ENCODE measurements around the gene NR4A3.

The NR4A3 gene

DNA sequence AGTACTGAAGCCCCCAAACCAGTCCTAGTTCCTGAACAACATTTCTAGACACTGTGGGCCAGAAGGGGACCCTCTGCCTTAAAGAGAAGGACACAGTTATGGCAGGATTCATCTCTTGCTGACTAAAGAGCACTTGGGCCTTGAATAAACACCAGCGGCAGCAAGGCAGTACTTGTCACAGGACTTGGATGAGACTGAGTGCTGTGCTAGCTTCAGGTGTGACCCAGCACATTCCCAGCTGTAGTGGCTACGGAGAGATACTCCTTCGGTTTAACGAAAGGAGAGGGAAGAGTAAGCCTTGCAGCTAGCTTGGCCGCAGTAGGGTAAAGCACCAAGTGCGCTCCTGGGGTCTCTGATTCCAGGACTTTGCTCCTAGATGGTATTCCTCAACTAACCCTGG is 73.8 kb downstream of the NR4A3 start:
- Histone ChIP-seq H3K4me3 (ENCODE audit: low read depth in 1 of 5, low read length in 5 of 5) (no peak overlapping the region), H3K27me3 (ENCODE audit: control insufficient read depth in 5 of 5, insufficient read depth in 4 of 5, low read length in 5 of 5) (peaks cover 0 to 4% (median 0%) of the 10 kb centered on the region in 5 donors), H3K4me1 (ENCODE audit: control insufficient read depth in 5 of 5, insufficient read depth in 5 of 5, low read length in 5 of 5) (no peaks in the 10 kb centered on the region), H3K9ac (ENCODE audit: low read length in 5 of 5) (no peak overlapping the region), H3K36me3 (ENCODE audit: control insufficient read depth in 5 of 5, insufficient read depth in 5 of 5, low read length in 5 of 5) (no peaks in the 10 kb centered on the region), H3K9me3 (ENCODE audit: control insufficient read depth in 5 of 5, low read length in 5 of 5) (no peaks in the 10 kb centered on the region), H3K27ac (ENCODE audit: low read depth, low read length) (no peak overlapping the region)

GRCh38 chr9:99896119-99896518 is 74.4 kb downstream of the NR4A3 start:
- Histone ChIP-seq H3K4me1 (ENCODE audit: control insufficient read depth in 5 of 5, insufficient read depth in 5 of 5, low read length in 5 of 5) (no peaks in the 10 kb centered on the region), H3K4me3 (ENCODE audit: low read depth in 1 of 5, low read length in 5 of 5) (no peak overlapping the region), H3K9me3 (ENCODE audit: control insufficient read depth in 5 of 5, low read length in 5 of 5) (no peaks in the 10 kb centered on the region), H3K36me3 (ENCODE audit: control insufficient read depth in 5 of 5, insufficient read depth in 5 of 5, low read length in 5 of 5) (no peaks in the 10 kb centered on the region), H3K27me3 (ENCODE audit: control insufficient read depth in 5 of 5, insufficient read depth in 4 of 5, low read length in 5 of 5) (peaks cover 0 to 4% (median 0%) of the 10 kb centered on the region in 5 donors), H3K9ac (ENCODE audit: low read length in 5 of 5) (no peak overlapping the region), H3K27ac (ENCODE audit: low read depth, low read length) (no peak overlapping the region)

DNA sequence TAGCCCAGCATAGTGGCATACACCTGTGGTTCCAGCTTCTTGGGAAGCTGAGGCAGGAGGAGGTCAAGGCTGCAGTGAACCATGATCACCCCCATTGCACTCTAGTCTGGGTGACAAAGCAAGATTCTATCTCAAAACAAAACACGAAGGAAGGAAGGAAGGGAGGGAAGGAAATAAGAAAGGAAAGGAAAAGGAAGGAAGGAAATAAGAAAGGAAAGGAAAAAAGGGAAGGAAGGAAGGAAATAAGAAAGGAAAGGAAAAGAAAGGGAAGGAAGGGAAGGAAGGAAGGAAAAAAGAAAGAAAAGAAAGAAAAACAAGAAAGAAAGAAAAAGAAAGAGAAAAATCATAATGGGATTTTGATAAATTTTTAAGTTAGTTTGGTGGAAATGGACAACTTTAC is 81.7 kb downstream of the NR4A3 start:
- Histone ChIP-seq H3K4me1 (ENCODE audit: control insufficient read depth in 5 of 5, insufficient read depth in 5 of 5, low read length in 5 of 5) (peaks cover 0 to 23% (median 16%) of the 10 kb centered on the region in 5 donors), H3K27ac (ENCODE audit: low read depth, low read length) (no peak overlapping the region), H3K9me3 (ENCODE audit: control insufficient read depth in 5 of 5, low read length in 5 of 5) (no peaks in the 10 kb centered on the region), H3K36me3 (ENCODE audit: control insufficient read depth in 5 of 5, insufficient read depth in 5 of 5, low read length in 5 of 5) (no peaks in the 10 kb centered on the region), H3K9ac (ENCODE audit: low read length in 5 of 5) (no peak overlapping the region), H3K27me3 (ENCODE audit: control insufficient read depth in 5 of 5, insufficient read depth in 4 of 5, low read length in 5 of 5) (no peaks in the 10 kb centered on the region), H3K4me3 (ENCODE audit: low read depth in 1 of 5, low read length in 5 of 5) (no peak overlapping the region)

- H3K27ac ChIP-seq (ENCODE audit: low read depth, low read length) = no peak overlapping the region
- peaks cover 0 to 26% (median 16%) of the 10 kb centered on the region in 5 donors for H3K4me1 ChIP-seq (ENCODE audit: control insufficient read depth in 5 of 5, insufficient read depth in 5 of 5, low read length in 5 of 5)
- H3K27me3 ChIP-seq (ENCODE audit: control insufficient read depth in 5 of 5, insufficient read depth in 4 of 5, low read length in 5 of 5) = no peaks in the 10 kb centered on the region
- peak overlapping the region; percentile 84 to 96 (median 91) for H3K4me3 ChIP-seq (ENCODE audit: low read depth in 1 of 5, low read length in 5 of 5)
- H3K9ac ChIP-seq (ENCODE audit: low read length in 5 of 5) = peak overlapping the region in 2 of 5 donors; percentile 71 to 73
- no peaks in the 10 kb centered on the region for H3K9me3 ChIP-seq (ENCODE audit: control insufficient read depth in 5 of 5, low read length in 5 of 5)
- no peaks in the 10 kb centered on the region for H3K36me3 ChIP-seq (ENCODE audit: control insufficient read depth in 5 of 5, insufficient read depth in 5 of 5, low read length in 5 of 5)
Observed at GRCh38 chr9:99905833-99906402, 84.2 kb downstream of the NR4A3 start.

GRCh38 chr9:99906403-99907207 is 84.9 kb downstream of the NR4A3 start, which contains the start of gene STX17:
Gene STX17, plus strand, starts transcription at chr9:99906654. Its CDS starts 8,586 bp downstream, at chr9:99915240.
- H3K27me3 ChIP-seq (ENCODE audit: control insufficient read depth in 5 of 5, insufficient read depth in 4 of 5, low read length in 5 of 5) = no peaks in the 10 kb centered on the region
- peak within 1 kb of the TSS; percentile 92 for H3K27ac ChIP-seq (ENCODE audit: low read depth, low read length)
- no peaks in the 10 kb centered on the region for H3K9me3 ChIP-seq (ENCODE audit: control insufficient read depth in 5 of 5, low read length in 5 of 5)
- peaks cover 0 to 26% (median 16%) of the 10 kb centered on the region in 5 donors for H3K4me1 ChIP-seq (ENCODE audit: control insufficient read depth in 5 of 5, insufficient read depth in 5 of 5, low read length in 5 of 5)
- peak within 1 kb of the TSS; percentile 81 to 98 (median 96) for H3K9ac ChIP-seq (ENCODE audit: low read length in 5 of 5)
- H3K4me3 ChIP-seq (ENCODE audit: low read depth in 1 of 5, low read length in 5 of 5) = peak within 1 kb of the TSS; percentile 84 to 96 (median 91)
- H3K36me3 ChIP-seq (ENCODE audit: control insufficient read depth in 5 of 5, insufficient read depth in 5 of 5, low read length in 5 of 5) = peaks cover 0 to 2% (median 0%) of the 10 kb centered on the region in 5 donors

- peak overlapping the region; percentile 92 for H3K27ac ChIP-seq (ENCODE audit: low read depth, low read length)
- peak overlapping the region; percentile 84 to 96 (median 91) for H3K4me3 ChIP-seq (ENCODE audit: low read depth in 1 of 5, low read length in 5 of 5)
- peak overlapping the region; percentile 81 to 98 (median 96) for H3K9ac ChIP-seq (ENCODE audit: low read length in 5 of 5)
- no peaks in the 10 kb centered on the region for H3K9me3 ChIP-seq (ENCODE audit: control insufficient read depth in 5 of 5, low read length in 5 of 5)
- H3K36me3 ChIP-seq (ENCODE audit: control insufficient read depth in 5 of 5, insufficient read depth in 5 of 5, low read length in 5 of 5) = peaks cover 0 to 2% (median 0%) of the 10 kb centered on the region in 5 donors
- no peaks in the 10 kb centered on the region for H3K27me3 ChIP-seq (ENCODE audit: control insufficient read depth in 5 of 5, insufficient read depth in 4 of 5, low read length in 5 of 5)
- peaks cover 0 to 26% (median 16%) of the 10 kb centered on the region in 5 donors for H3K4me1 ChIP-seq (ENCODE audit: control insufficient read depth in 5 of 5, insufficient read depth in 5 of 5, low read length in 5 of 5)
Observed at GRCh38 chr9:99907208-99907532, 85.5 kb downstream of the NR4A3 start.

DNA sequence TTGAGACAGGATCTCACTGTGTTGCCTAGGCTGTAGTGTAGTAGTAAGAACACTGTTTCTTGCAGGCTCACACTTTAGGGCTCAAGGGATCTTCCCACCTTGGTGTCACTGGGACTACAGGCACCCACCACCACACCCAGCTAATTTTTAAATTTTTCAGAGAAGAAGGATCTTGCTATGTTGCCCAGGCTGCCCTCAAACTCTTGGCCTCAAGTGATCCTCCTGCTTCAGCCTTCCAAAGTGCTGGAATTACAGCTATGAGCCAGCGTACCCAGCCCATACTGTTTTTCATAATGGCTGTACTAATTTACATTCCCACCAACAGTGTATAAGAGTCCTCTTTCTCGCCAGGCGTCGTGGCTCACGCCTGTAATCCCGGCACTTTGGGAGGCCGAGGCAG is 89.9 kb downstream of the NR4A3 start:
- H3K4me3 ChIP-seq (ENCODE audit: low read depth in 1 of 5, low read length in 5 of 5) = no peak overlapping the region
- no peaks in the 10 kb centered on the region for H3K27me3 ChIP-seq (ENCODE audit: control insufficient read depth in 5 of 5, insufficient read depth in 4 of 5, low read length in 5 of 5)
- H3K36me3 ChIP-seq (ENCODE audit: control insufficient read depth in 5 of 5, insufficient read depth in 5 of 5, low read length in 5 of 5) = peaks cover 5 to 13% (median 11%) of the 10 kb centered on the region in 5 donors
- no peak overlapping the region for H3K27ac ChIP-seq (ENCODE audit: low read depth, low read length)
- no peak overlapping the region for H3K9ac ChIP-seq (ENCODE audit: low read length in 5 of 5)
- peaks cover 0 to 19% (median 9%) of the 10 kb centered on the region in 5 donors for H3K4me1 ChIP-seq (ENCODE audit: control insufficient read depth in 5 of 5, insufficient read depth in 5 of 5, low read length in 5 of 5)
- no peaks in the 10 kb centered on the region for H3K9me3 ChIP-seq (ENCODE audit: control insufficient read depth in 5 of 5, low read length in 5 of 5)
